HL-60 (cell line): ENCODE measurements around the gene SLC22A23.

ENCODE experiments used
- DNase-seq, 2 experiments: peaks; one replicate each; pipeline ENCODE4 v3.0.0-alpha.2; 2010 to 2020; ENCODE audit warnings: low read depth in 1 of 2, low spot score in 1 of 2
- H3K27ac ChIP-seq: fragments of 250-450 bp; sonication (Bioruptor Pico); replicated peaks from 2 replicates; pipeline ENCODE4 v1.5.1; 2020; ENCODE audit warnings: mild to moderate bottlenecking, moderate library complexity
- H3K27me3 ChIP-seq: fragments of 250-450 bp; sonication (Bioruptor Pico); 2 replicates; pipeline ENCODE4 v1.5.1; 2021; ENCODE audit warnings: mild to moderate bottlenecking, moderate library complexity; ENCODE audit not compliant: insufficient read depth, poor library complexity, severe bottlenecking
- H3K4me3 ChIP-seq: replicated peaks from 2 replicates; pipeline ENCODE4 v1.5.1; 2011; ENCODE audit warnings: mild to moderate bottlenecking, control low read depth, low read length; ENCODE audit not compliant: insufficient read depth
- GABPA ChIP-seq: IDR thresholded peaks from 2 replicates; pipeline ENCODE4 v1.6.1; 2012; ENCODE audit warnings: low read depth
- POLR2AphosphoS5 ChIP-seq: IDR thresholded peaks from 2 replicates; pipeline ENCODE4 v1.6.1; 2012; ENCODE audit warnings: low read depth
- SPI1 ChIP-seq: IDR thresholded peaks from 2 replicates; pipeline ENCODE4 v1.6.1; 2012; ENCODE audit warnings: low read depth, mild to moderate bottlenecking, borderline replicate concordance
- TF ChIP-seq, protein P1 (sequence below): IDR thresholded peaks from one replicate; pipeline ENCODE4 v1.5.1; 2011; ENCODE audit warnings: low read length, control low read depth, inconsistent platforms; ENCODE audit not compliant: insufficient read depth
- TF ChIP-seq, protein P2 (sequence below): IDR thresholded peaks from 2 replicates; pipeline ENCODE4 v1.6.1; 2012; ENCODE audit warnings: low read depth; ENCODE audit not compliant: insufficient replicate concordance

Gene SLC22A23

DNA sequence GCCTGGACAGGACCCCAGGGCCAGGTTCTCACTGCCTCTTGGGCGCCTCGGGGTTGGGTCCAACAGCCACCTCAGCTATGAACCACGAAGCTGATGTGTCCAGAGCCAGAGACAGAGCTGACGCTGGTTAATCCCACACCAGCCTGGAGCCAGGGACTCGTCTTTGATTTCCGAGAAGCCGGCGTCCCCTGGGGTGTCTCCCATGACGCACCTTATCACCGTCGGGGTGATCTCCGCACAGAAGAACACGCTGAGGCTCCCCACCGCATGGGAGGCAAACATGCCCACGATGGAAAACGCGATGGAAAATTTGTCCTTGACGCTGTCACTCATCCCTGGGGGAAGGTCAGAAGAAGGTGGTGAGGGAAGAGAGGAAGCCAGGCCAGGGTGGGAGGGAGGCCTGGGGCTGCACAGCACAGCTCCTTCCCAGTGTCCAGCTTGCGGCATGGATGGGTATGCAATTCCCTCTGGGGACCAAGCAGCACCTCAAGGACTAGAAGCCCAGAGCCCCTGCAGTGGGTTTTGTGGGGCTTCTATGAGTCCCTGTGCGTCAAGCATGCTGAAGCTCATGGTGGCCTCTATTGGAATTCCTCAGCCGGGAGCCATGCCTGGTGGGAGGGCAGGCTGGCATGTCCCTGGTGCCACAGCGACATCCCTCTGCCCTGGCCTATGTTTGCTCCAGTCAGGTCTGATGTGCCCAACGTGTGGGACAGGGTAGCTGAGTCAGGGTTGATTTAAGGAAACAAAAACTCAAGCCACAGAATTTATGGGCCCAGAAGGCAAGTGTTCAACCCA is 173.0 kb downstream of the SLC22A23 start:
- no peak for DNase-seq
- no peaks in the 10 kb centered on the region for H3K27me3 ChIP-seq
- no peak overlapping the region for H3K4me3 ChIP-seq
- no peak overlapping the region for H3K27ac ChIP-seq
- TF ChIP-seq, protein P1, sequence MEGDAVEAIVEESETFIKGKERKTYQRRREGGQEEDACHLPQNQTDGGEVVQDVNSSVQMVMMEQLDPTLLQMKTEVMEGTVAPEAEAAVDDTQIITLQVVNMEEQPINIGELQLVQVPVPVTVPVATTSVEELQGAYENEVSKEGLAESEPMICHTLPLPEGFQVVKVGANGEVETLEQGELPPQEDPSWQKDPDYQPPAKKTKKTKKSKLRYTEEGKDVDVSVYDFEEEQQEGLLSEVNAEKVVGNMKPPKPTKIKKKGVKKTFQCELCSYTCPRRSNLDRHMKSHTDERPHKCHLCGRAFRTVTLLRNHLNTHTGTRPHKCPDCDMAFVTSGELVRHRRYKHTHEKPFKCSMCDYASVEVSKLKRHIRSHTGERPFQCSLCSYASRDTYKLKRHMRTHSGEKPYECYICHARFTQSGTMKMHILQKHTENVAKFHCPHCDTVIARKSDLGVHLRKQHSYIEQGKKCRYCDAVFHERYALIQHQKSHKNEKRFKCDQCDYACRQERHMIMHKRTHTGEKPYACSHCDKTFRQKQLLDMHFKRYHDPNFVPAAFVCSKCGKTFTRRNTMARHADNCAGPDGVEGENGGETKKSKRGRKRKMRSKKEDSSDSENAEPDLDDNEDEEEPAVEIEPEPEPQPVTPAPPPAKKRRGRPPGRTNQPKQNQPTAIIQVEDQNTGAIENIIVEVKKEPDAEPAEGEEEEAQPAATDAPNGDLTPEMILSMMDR, result no peak
- TF ChIP-seq SPI1 (no peak), POLR2AphosphoS5 (no peak), GABPA (no peak)
- TF ChIP-seq, protein P2, sequence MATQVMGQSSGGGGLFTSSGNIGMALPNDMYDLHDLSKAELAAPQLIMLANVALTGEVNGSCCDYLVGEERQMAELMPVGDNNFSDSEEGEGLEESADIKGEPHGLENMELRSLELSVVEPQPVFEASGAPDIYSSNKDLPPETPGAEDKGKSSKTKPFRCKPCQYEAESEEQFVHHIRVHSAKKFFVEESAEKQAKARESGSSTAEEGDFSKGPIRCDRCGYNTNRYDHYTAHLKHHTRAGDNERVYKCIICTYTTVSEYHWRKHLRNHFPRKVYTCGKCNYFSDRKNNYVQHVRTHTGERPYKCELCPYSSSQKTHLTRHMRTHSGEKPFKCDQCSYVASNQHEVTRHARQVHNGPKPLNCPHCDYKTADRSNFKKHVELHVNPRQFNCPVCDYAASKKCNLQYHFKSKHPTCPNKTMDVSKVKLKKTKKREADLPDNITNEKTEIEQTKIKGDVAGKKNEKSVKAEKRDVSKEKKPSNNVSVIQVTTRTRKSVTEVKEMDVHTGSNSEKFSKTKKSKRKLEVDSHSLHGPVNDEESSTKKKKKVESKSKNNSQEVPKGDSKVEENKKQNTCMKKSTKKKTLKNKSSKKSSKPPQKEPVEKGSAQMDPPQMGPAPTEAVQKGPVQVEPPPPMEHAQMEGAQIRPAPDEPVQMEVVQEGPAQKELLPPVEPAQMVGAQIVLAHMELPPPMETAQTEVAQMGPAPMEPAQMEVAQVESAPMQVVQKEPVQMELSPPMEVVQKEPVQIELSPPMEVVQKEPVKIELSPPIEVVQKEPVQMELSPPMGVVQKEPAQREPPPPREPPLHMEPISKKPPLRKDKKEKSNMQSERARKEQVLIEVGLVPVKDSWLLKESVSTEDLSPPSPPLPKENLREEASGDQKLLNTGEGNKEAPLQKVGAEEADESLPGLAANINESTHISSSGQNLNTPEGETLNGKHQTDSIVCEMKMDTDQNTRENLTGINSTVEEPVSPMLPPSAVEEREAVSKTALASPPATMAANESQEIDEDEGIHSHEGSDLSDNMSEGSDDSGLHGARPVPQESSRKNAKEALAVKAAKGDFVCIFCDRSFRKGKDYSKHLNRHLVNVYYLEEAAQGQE, result no peak

DNA sequence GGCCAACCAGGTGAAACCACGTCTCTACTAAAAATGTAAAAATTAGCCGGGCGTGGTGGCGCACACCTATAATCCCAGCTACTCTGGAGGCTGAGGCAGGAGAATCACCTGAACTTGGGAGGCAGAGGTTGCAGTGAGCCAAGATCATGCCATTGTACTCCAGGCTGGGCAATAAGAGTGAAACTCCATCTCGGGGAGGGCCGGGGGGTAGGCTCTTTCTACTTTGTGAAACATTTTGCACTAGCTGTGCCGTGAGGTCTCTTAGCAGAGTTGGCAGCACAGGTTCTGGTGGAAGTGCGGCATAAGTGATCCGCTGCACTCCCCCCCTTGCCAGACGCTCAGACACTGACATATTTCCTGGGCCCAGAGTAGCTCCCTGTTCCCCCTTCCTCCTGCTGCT is 173.6 kb downstream of the SLC22A23 start:
- Histone ChIP-seq H3K27ac (no peak overlapping the region), H3K27me3 (no peaks in the 10 kb centered on the region), H3K4me3 (no peak overlapping the region)
- DNase-seq, result no peak
- TF ChIP-seq POLR2AphosphoS5 (no peak), GABPA (no peak), SPI1 (no peak)
- TF ChIP-seq, protein P1, result no peak
- TF ChIP-seq, protein P2, result no peak

DNA sequence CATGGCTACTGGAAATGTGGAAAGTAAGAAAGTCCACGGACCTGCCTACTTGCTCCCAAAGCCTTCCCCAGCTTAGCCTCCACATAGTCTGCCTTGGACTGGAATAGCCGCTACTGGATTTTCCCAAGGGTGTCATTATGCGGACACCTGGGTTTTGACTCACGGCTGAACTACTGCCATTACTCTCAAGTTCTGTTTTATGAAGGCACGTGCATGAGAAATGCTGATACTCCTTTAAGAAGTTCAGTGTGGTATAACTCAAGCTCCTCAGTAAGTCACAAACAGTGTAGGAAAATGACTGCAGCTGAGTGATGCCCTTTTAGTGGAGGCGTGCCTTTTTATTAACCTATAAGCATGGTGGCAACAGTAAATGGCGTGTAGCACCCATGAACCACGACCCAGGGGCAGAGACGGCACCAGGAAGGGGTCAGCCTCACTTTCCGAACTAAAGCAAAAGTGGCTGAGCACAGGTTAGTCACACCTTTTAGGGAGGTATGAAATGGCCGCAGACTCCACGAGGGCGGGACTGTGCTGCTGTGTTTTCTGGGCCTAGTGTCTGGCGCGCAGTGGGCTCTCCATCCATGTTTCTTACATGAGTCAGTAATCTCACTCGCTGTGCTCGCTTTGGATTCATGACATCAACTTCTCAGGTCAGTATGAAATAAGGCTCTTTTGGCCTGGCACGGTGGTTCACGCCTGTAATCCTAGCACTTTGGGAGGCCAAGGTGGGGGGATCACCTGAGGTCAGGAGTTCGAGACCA is 174.2 kb downstream of the SLC22A23 start:
- Histone ChIP-seq H3K4me3 (no peak overlapping the region), H3K27me3 (no peaks in the 10 kb centered on the region), H3K27ac (no peak overlapping the region)
- TF ChIP-seq, protein P2, result no peak
- TF ChIP-seq GABPA (no peak), SPI1 (no peak), POLR2AphosphoS5 (no peak)
- TF ChIP-seq, protein P1, result no peak
- no peak for DNase-seq
